GM21360 (cell line): ENCODE measurements around the gene MAST1.
"Not testable (repeated sequence)": the region's sequence is repeated elsewhere in the genome, so short reads cannot be mapped to it uniquely, and the experiment has no call there.

Source experiments
- ATAC-seq: cut with Tn5 transposase; IDR thresholded peaks from one replicate; pipeline ENCODE4 v1.9.1; 2021; ENCODE audit warnings: mild to moderate bottlenecking, moderate library complexity; ENCODE audit not compliant: unreplicated experiment

MAST1 gene

GRCh38 chr19:12838182-12838885 lies at the start of gene MAST1:
MAST1 (plus strand) TSS chr19:12838515; CDS start chr19:12838573, 58 bp downstream.
- ATAC-seq, result peak; percentile 41

- no peak for ATAC-seq
Measured at GRCh38 chr19:12788682-12789097, 49.6 kb upstream of the MAST1 start.

- ATAC-seq, result no peak
Measured at GRCh38 chr19:12789098-12789903, 49.0 kb upstream of the MAST1 start.

GRCh38 chr19:12789904-12790619 lies 48.3 kb upstream of the MAST1 start:
- ATAC-seq, result peak; percentile 31

GRCh38 chr19:12790628-12791344 lies 47.5 kb upstream of the MAST1 start:
- ATAC-seq, result no peak

- ATAC-seq, result peak; percentile 31
Measured at GRCh38 chr19:12791345-12792050, 46.8 kb upstream of the MAST1 start, which contains the start of gene JUNB. JUNB (plus strand) TSS chr19:12791486; CDS start chr19:12791772, 286 bp downstream.

GRCh38 chr19:12792051-12792852 lies 46.1 kb upstream of the MAST1 start:
- ATAC-seq, result no peak

GRCh38 chr19:12792853-12793289 lies 45.4 kb upstream of the MAST1 start:
- no peak for ATAC-seq

- peak; percentile 29 for ATAC-seq
Measured at GRCh38 chr19:12793290-12794195, 44.8 kb upstream of the MAST1 start.

- ATAC-seq, result no peak
Measured at GRCh38 chr19:12794196-12794941, 43.9 kb upstream of the MAST1 start.

GRCh38 chr19:12794971-12795381 lies 43.3 kb upstream of the MAST1 start:
- no peak for ATAC-seq

GRCh38 chr19:12796146-12797071 lies 41.9 kb upstream of the MAST1 start:
- ATAC-seq, result no peak

- no peak for ATAC-seq
Measured at GRCh38 chr19:12797141-12797587, 41.2 kb upstream of the MAST1 start.

- not testable (repeated sequence) for ATAC-seq
Measured at GRCh38 chr19:12797607-12798006, 40.7 kb upstream of the MAST1 start.

GRCh38 chr19:12799742-12800465 lies 38.4 kb upstream of the MAST1 start:
- no peak for ATAC-seq

GRCh38 chr19:12800466-12800770 lies 37.9 kb upstream of the MAST1 start:
- ATAC-seq, result no peak
